HEK293 (cell line): ENCODE data around the gene MPDU1.

ENCODE experiments used
- ATF2 ChIP-seq: fragments of 450-650 bp; formaldehyde crosslinking; IDR thresholded peaks from 2 replicates; pipeline ENCODE4 v1.5.1; 2016; ENCODE audit warnings: missing biosample characterization, missing genetic modification characterization, low read depth
- GLI4 ChIP-seq: fragments of 450-650 bp; formaldehyde crosslinking; IDR thresholded peaks from 2 replicates; pipeline ENCODE4 v1.5.1; 2016; ENCODE audit warnings: missing biosample characterization, missing genetic modification characterization
- GLIS1 ChIP-seq: fragments of 450-650 bp; formaldehyde crosslinking; IDR thresholded peaks from 2 replicates; pipeline ENCODE4 v1.5.1; 2016; ENCODE audit warnings: missing biosample characterization, missing genetic modification characterization
- HOXD13 ChIP-seq: sonication (generic); formaldehyde crosslinking; IDR thresholded peaks from 2 replicates; pipeline ENCODE4 v1.8.0; 2022; ENCODE audit warnings: missing genetic modification reagents, borderline replicate concordance
- KLF10 ChIP-seq: fragments of 450-650 bp; IDR thresholded peaks from 2 replicates; pipeline ENCODE4 v1.5.1; 2018; ENCODE audit warnings: missing biosample characterization, mild to moderate bottlenecking, missing genetic modification characterization
- KLF8 ChIP-seq: fragments of 450-650 bp; formaldehyde crosslinking; IDR thresholded peaks from 2 replicates; pipeline ENCODE4 v1.5.1; 2016; ENCODE audit warnings: missing biosample characterization, missing genetic modification characterization
- OSR2 ChIP-seq: fragments of 450-650 bp; formaldehyde crosslinking; IDR thresholded peaks from 2 replicates; pipeline ENCODE4 v1.5.1; 2016; ENCODE audit warnings: missing biosample characterization, missing genetic modification characterization
- OVOL3 ChIP-seq: fragments of 450-650 bp; formaldehyde crosslinking; IDR thresholded peaks from 2 replicates; pipeline ENCODE4 v1.5.1; 2016; ENCODE audit warnings: missing biosample characterization, missing genetic modification characterization
- SP2 ChIP-seq: fragments of 450-650 bp; formaldehyde crosslinking; IDR thresholded peaks from 2 replicates; pipeline ENCODE4 v1.5.1; 2016; ENCODE audit warnings: missing biosample characterization, missing genetic modification characterization
- TSHZ1 ChIP-seq: fragments of 450-650 bp; formaldehyde crosslinking; IDR thresholded peaks from 2 replicates; pipeline ENCODE4 v1.5.1; 2016; ENCODE audit warnings: missing biosample characterization, missing genetic modification characterization, borderline replicate concordance
- ZBTB44 ChIP-seq: fragments of 450-650 bp; IDR thresholded peaks from 2 replicates; pipeline ENCODE4 v1.5.1; 2018; ENCODE audit warnings: missing biosample characterization, mild to moderate bottlenecking, missing genetic modification characterization
- ZNF221 ChIP-seq: fragments of 450-650 bp; formaldehyde crosslinking; IDR thresholded peaks from 2 replicates; pipeline ENCODE4 v1.5.1; 2017; ENCODE audit warnings: missing biosample characterization, missing genetic modification characterization, borderline replicate concordance
- ZNF239 ChIP-seq: fragments of 450-650 bp; formaldehyde crosslinking; IDR thresholded peaks from 2 replicates; pipeline ENCODE4 v1.5.1; 2016; ENCODE audit warnings: missing biosample characterization, missing genetic modification characterization
- ZNF248 ChIP-seq: fragments of 450-650 bp; formaldehyde crosslinking; IDR thresholded peaks from 2 replicates; pipeline ENCODE4 v1.5.1; 2017; ENCODE audit warnings: missing biosample characterization, missing genetic modification characterization
- ZNF26 ChIP-seq: fragments of 450-650 bp; formaldehyde crosslinking; IDR thresholded peaks from 2 replicates; pipeline ENCODE4 v1.5.1; 2016; ENCODE audit warnings: missing biosample characterization, missing genetic modification characterization
- ZNF280C ChIP-seq: fragments of 450-650 bp; formaldehyde crosslinking; IDR thresholded peaks from 2 replicates; pipeline ENCODE4 v1.5.1; 2016; ENCODE audit warnings: missing biosample characterization, missing genetic modification characterization
- ZNF280D ChIP-seq: fragments of 450-650 bp; formaldehyde crosslinking; IDR thresholded peaks from 2 replicates; pipeline ENCODE4 v1.5.1; 2016; ENCODE audit warnings: missing biosample characterization, missing genetic modification characterization
- ZNF311 ChIP-seq: fragments of 450-650 bp; formaldehyde crosslinking; IDR thresholded peaks from 2 replicates; pipeline ENCODE4 v1.5.1; 2017; ENCODE audit warnings: missing biosample characterization, missing genetic modification characterization, borderline replicate concordance
- ZNF324 ChIP-seq: fragments of 450-650 bp; formaldehyde crosslinking; IDR thresholded peaks from 2 replicates; pipeline ENCODE4 v1.5.1; 2016; ENCODE audit warnings: missing biosample characterization, missing genetic modification characterization
- ZNF350 ChIP-seq: fragments of 450-650 bp; formaldehyde crosslinking; IDR thresholded peaks from 2 replicates; pipeline ENCODE4 v1.5.0; 2017; ENCODE audit warnings: missing biosample characterization, mild to moderate bottlenecking, missing genetic modification characterization
- ZNF426 ChIP-seq: fragments of 450-650 bp; formaldehyde crosslinking; IDR thresholded peaks from 2 replicates; pipeline ENCODE4 v1.5.1; 2017; ENCODE audit warnings: missing biosample characterization, missing genetic modification characterization, mild to moderate bottlenecking, inconsistent platforms, moderate library complexity
- ZNF549 ChIP-seq: fragments of 450-650 bp; IDR thresholded peaks from 2 replicates; pipeline ENCODE4 v1.5.1; 2018; ENCODE audit warnings: missing biosample characterization, missing genetic modification characterization, mild to moderate bottlenecking, inconsistent platforms, moderate library complexity
- ZNF561 ChIP-seq: fragments of 450-650 bp; IDR thresholded peaks from 2 replicates; pipeline ENCODE4 v1.5.1; 2018; ENCODE audit warnings: missing biosample characterization, missing genetic modification characterization, borderline replicate concordance
- ZNF654 ChIP-seq: fragments of 450-650 bp; formaldehyde crosslinking; IDR thresholded peaks from 2 replicates; pipeline ENCODE4 v1.5.1; 2016; ENCODE audit warnings: low read depth, missing biosample characterization, missing genetic modification characterization
- ZNF76 ChIP-seq: fragments of 450-650 bp; formaldehyde crosslinking; IDR thresholded peaks from 2 replicates; pipeline ENCODE4; 2016; ENCODE audit warnings: low read depth, missing biosample characterization, missing genetic modification characterization, borderline replicate concordance

The MPDU1 gene

GRCh38 chr17:7583253-7584109 lies at the start of gene MPDU1 (continued):
- TF ChIP-seq ZNF239 (tag by site-specific recombination) (no peak), SP2 (tag by site-specific recombination) (peak; percentile 88), ZNF280D (peak; percentile 53), ZNF549 (tag by site-specific recombination) (no peak), ZNF561 (tag by site-specific recombination) (peak; percentile 50; the same call in 1 of the 2 replicates), ZNF26 (tag by site-specific recombination) (no peak), OSR2 (0 out of 2 replicates have a peak, but pooled peaks have one; percentile 16), GLIS1 (tag by site-specific recombination) (peak; percentile 59), ZNF76 (tag by site-specific recombination) (peak; percentile 83), ZNF221 (no peak), ZNF248 (no peak), ZNF280C (no peak), KLF10 (tag by site-specific recombination) (peak; percentile 53; the same call in 1 of the 2 replicates), ZNF350 (tag by site-specific recombination) (no peak), ZNF324 (tag by site-specific recombination) (peak; percentile 59), OVOL3 (tag by site-specific recombination) (peak; percentile 42; the same call in 1 of the 2 replicates), ZNF654 (no peak), ZNF426 (no peak), ZBTB44 (tag by site-specific recombination) (no peak), KLF8 (tag by site-specific recombination) (peak; percentile 76), GLI4 (tag by site-specific recombination) (0 out of 2 replicates have a peak, but pooled peaks have one; percentile 64), HOXD13 (CRISPR knock-in tag) (no peak), ATF2 (tag by site-specific recombination) (no peak), ZNF311 (tag by site-specific recombination) (no peak), TSHZ1 (tag by site-specific recombination) (peak; percentile 34; the same call in 1 of the 2 replicates)
